Activated CD4-positive, CD25-positive, alpha-beta regulatory T cell treated with anti-CD3 and anti-CD28 coated beads, Interleukin-2, amount 50 U/mL, for 24 hours (primary cell): ENCODE results near the gene HOXD3.
A peak's percentile ranks its signal among the peaks of the same experiment; 100 is the strongest.

Experiments used
- ATAC-seq, 2 donors: fragments of 150-1000 bp; cut with Tn5 transposase; one replicate each; pipeline ENCODE4 v1.10.0; 2021; ENCODE audit warnings: mild to moderate bottlenecking in 1 of 2, moderate library complexity in 1 of 2

Gene HOXD3

DNA sequence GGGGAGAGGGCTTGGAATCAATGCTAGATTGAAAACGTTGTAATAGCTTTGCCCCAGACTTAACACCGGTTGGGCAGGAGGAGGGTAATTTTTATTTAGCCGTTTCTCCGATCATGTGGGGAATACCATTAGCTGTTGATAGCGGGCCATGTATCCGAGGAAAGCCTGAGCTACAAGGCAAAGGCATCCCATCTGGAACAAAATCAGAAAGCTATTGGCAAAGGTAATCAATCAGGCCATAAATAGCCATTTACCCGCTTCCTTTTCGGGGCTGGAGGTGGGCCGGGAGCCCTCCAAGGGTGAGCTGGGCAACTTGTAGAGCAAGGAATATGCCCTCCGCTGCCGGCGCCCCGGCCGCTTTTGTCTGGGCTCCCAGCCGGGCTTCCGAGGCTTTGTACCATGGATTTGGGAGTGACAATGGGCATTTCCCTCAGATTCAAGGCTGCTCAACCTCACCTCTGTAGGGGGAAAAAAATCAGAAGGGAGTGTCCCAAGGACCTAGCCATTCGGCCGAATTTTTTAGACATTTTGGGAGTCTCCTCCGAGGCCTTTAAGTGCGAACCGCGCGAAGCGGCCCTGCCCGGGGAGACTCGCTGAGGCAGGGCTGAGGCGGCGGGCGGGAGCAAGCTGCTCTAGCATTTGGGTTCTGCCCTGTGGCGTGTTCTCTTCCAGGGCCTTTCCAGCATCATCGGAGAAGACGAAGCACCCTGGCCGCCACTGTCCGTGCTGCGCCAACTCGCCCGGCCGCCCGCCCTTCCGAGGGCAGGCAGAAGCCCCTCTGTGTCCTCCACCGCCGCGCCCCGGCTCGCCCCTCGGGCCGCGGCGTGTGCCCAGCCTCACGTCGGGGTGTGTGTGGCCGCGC lies 35.7 kb upstream of the HOXD3 start:
- ATAC-seq = no peak

DNA sequence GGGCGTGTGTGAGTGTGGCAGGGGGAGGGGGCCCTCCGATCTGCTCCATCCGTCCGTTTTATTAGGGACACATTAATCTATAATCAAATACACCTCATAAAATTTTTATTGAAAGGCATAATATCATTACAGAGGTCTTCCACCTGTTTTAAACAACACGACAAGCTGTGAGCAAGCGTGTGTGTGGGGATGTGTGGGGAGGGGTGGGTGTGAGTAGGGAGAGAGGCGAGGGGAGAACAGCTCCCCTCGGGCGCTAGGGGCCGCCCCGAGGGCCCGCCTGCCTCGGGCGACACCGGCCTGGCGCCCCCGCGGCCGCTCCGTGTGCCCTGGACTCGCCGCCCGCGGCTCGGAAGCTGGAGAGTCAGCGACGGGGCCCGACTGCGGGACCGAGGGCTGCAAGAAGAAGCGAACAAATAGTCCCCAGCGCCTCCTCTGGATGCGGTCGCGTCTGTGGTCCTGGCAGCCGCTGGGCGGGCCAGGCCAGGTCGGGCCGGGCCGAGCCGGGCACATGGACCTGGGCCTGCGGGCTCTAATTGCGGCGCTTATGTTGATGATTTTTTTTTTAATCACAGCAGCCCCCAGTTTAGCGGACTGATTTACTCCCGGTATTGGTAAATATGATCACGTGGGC lies 34.9 kb upstream of the HOXD3 start:
- peak in 1 of 2 donors; percentile 25 for ATAC-seq

DNA sequence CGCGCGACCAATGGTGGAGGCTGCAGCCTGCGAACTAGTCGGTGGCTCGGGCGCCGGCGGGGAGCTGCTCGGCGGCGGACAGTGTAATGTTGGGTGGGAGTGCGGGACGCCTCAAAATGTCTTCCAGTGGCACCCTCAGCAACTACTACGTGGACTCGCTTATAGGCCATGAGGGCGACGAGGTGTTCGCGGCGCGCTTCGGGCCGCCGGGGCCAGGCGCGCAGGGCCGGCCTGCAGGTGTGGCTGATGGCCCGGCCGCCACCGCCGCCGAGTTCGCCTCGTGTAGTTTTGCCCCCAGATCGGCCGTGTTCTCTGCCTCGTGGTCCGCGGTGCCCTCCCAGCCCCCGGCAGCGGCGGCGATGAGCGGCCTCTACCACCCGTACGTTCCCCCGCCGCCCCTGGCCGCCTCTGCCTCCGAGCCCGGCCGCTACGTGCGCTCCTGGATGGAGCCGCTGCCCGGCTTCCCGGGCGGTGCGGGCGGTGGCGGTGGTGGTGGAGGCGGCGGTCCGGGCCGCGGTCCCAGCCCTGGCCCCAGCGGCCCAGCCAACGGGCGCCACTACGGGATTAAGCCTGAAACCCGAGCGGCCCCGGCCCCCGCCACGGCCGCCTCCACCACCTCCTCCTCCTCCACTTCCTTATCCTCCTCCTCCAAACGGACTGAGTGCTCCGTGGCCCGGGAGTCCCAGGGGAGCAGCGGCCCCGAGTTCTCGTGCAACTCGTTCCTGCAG lies 34.3 kb upstream of the HOXD3 start, which contains the start of gene HOXD9:
HOXD9 (plus strand) TSS at position 37 of the 728 bp plus-strand sequence; CDS start at position 87, 50 bp downstream.
- ATAC-seq = peak in 1 of 2 donors; percentile 21

DNA sequence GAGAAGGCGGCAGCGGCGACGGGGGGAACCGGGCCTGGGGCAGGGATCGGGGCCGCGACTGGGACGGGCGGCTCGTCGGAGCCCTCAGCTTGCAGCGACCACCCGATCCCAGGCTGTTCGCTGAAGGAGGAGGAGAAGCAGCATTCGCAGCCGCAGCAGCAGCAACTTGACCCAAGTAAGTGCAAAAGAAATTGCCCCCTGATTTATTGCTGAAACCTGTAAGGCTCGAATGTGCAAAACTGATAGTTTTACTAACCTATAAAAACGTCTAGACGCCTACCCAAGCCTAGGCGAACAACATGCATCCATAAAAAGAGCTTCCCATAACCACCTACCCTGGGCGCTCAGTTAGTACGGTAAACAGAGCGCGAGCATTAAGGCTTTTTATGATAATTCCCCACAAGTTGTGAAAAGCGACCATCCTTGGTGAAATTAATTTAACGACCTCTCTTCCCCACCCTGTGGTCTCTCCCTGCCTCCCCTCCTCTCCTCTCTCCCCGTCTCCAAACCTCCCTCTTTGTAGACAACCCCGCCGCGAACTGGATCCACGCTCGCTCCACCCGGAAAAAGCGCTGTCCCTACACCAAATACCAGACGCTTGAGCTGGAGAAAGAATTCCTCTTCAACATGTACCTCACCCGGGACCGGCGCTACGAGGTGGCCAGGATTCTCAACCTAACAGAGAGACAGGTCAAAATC lies 33.5 kb upstream of the HOXD3 start:
- no peak for ATAC-seq

DNA sequence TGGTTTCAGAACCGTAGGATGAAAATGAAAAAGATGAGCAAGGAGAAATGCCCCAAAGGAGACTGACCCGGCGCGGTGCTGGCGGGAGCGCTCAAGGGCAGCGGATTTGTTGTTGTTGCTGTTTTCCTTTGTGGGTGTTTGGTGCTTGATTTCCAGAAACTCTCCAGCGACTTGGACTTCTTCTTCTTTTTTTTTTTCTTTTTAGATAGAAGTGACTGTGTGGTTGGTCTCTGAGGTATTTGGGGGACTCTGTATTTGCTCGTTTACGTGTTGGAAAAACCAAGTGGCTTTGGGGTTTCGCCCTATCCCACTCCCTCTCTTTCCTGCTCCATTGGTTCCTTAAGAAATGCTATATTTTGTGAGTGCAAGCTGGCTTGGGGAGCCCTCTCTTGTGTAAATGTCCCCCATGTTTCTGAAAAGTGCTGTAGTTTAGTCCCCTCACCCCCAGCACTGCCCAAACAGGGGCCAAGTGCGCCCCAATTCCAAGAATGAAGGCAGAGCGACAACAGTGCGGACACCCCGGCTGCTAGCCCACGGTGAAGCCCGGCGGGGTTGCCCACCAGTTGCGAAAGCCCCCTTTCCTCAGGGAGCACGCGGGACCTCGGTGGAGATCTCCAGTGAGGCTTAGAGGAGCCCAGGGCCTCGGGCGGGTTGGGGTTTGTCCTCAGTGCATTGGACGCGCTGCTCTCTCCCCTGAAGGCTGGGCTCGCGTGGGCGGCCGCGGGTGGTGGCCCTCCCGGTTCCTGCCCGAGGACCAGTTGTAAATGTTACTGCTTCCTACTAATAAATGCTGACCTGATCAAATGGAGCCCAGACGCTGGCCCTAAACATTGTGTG lies 32.8 kb upstream of the HOXD3 start:
- ATAC-seq = no peak

DNA sequence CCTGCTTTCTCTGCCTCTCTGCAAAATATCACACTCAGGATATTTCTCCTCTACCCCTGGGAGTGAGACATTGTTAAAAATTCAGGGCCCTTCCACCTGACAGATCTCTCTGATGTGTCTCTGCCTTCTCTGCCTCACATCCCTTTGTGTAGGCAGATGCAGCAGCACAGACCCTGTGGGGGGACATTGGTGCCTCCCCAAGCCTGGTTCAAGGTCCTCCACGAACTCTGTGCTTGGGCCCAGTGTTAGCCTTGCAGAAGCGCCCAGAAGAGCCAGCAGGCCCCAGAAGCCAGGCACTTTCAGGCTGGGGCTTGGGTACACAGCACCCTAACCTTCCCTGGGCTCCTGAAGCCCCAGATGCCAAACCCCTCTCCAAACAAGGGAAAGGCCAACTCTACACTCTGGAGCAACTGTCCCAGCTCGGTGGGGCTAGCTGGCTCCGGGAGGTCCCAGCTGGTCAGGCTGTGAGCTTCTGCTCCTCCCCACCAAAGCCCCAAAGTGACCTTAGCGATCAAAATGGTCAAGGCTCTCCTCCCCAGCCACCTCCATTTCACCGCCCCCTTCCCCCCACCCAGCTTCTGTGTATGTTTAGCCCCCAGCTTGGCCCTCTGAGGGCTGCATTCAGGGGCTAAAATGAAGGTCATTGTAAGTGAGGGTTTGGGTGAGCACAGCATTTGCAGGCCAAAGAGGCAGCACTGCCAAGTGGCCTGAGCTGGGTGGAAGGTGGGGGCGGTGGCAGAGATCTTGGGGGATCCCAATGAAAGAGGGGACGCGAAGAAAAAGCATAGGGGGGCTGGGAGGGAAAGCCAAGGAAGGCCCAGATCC lies 31.9 kb upstream of the HOXD3 start:
- ATAC-seq = no peak

DNA sequence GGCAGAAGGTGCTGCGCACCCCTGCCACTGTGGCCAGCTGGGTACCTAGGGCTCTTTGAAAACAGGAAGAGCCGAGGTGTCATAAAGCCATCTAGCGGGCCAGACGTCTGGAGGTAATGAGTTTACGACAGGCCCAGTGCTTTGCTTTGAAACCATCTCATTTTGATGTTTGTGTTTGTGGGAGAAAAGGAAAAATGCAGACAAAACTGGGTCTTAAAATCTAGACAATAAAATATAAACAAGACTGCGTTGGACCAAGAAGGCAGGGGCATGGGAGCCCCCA lies 31.4 kb upstream of the HOXD3 start:
- ATAC-seq = no peak

DNA sequence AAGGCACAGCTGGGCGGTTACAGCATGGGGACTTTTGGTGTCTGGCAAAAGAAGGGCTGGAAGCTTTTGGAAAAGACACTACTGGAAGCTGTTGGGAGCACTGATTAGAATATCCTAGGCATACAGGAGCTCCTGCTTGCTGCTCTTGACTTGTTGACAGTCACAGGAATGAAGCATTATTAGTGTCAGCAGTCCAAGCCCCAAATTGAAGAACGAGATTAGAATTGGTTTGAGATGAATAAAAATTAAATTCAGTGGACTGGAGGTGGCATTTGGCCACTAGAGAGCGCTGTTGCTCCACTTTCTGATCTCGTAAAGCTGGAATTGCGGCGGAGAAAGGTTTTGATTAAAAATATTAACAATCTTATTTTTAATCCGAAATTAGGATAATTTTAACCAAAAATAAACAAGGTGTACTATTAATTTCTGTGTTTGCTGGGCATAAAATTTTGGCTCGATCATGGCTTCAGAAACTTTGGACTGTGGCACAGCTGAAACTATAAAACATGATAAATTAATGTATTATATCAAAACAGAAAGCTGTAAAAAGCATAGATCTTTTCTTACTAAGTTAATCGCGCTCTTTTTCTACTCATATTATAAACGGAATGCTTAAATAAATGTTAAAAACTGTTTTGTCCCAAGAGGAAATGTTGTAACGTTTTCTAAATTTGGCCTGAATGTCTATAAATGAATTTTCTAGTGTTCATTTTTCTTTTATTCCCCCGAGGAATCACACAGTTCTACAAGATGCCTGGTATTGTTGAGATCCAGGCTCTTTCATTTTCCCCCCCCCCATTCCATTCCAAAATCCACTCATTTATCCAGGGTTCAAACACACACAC lies 30.0 kb upstream of the HOXD3 start:
- ATAC-seq = no peak

DNA sequence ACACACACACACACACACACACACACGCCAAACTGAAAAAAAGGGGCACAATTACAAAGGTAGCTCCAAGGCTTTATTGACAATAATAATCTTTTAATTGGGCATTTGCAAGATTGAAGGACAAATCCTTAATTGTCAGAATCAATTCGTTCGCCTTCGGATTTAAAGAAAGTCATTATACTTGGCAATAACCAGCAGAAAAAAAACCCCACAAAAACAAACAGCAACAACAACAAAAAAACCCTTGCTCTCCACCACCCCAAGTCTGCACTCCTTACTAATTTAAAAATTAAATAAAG lies 29.4 kb upstream of the HOXD3 start:
- ATAC-seq = no peak

DNA sequence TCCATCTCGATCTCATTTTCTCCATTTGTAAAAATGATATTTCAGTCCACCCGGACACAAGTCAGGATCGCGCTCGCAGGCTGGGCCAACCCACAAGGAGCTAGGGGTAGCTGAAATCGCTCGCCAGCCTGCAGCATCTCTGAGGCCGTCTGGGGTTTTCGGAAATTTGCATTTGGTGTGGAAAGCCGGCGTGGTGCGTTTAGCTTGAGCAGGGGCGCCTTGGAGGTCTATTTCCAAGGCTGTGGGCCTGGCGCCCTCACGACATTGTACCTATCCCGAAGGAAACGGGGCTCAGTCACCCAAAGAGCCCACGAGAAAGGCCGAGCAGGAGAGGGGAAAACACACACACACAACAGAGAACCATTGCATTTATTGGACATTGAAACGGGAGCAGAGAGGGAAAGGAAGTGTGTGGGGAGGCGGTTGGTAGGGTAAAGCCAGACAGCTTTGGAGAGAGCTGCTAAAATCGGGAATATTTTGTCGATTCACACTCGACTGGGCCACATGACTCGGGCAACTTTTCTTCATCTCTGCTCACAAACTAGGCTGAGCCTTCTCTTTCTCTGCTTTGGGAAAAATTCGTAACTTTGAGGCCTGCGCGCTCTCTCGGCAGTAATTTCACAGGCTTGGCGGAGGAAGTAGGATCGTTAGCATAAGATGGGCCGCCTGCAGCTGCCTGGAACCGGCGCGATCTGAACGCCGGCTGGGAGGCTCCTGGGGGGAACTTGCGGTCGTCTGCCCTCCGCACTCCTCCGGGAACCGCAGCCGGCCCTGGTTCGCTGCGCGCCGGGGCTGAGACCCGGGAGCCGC lies 28.7 kb upstream of the HOXD3 start:
- no peak for ATAC-seq

DNA sequence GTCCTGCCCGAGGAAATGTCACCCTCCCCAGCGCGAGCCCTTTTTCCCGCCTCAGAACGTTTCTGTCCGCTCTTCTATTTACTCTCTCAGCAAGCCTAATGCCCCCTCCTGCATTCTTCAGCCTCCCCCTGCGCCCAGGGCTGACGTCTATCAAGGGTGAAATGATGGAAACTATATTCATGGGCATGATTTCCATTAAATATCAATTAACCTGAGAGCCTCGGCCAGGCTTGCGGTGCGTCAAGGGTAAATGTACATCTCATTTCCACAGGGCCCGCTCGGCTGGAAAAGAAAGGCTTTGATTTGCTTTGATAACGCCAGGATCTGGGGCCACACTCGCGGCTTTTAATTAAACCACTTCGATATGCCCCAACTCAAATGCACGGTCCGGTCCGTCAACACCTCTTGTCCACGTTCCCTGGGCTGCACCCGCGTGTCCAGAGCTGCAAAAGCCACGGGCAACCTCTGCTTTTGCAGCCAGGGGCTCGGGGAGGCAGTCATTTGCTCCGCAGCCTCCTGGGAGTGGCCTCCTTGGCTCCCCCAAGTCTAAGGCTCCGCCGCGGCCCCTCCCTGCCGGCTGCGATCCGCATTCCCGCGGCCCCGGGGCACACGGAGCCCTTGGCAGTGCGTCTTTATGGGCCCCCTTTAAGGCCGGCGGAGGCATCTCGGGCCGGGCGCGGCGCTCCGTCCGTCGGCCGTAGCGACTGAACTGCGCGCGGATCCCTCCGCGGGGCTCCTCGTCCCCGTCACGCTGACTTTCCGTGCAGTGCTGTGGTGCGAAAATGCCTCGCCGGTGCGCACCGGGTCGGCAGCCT lies 27.9 kb upstream of the HOXD3 start, which contains the start of gene HOXD8:
HOXD8 (plus strand) TSS at position 724 of the 815 bp plus-strand sequence. CDS start 662 bp downstream, outside the sequence.
- no peak for ATAC-seq

DNA sequence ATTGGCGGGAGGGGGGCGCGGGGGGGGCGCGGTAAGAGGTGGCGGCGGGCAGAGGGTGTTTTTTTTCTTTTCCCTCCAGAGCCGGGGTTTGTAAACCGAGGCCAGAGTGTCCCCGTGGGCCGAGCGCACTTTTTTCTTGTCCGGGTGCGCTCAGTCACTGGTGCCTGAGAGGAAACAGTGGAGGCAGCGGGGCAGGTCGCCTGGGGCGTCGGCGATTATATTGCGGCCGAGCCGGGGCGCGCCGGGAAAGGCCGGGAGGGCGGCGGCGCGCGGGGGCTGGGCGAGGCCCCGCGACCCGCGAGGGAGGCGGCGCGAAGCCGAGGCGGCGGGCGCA lies 27.3 kb upstream of the HOXD3 start:
- no peak for ATAC-seq

DNA sequence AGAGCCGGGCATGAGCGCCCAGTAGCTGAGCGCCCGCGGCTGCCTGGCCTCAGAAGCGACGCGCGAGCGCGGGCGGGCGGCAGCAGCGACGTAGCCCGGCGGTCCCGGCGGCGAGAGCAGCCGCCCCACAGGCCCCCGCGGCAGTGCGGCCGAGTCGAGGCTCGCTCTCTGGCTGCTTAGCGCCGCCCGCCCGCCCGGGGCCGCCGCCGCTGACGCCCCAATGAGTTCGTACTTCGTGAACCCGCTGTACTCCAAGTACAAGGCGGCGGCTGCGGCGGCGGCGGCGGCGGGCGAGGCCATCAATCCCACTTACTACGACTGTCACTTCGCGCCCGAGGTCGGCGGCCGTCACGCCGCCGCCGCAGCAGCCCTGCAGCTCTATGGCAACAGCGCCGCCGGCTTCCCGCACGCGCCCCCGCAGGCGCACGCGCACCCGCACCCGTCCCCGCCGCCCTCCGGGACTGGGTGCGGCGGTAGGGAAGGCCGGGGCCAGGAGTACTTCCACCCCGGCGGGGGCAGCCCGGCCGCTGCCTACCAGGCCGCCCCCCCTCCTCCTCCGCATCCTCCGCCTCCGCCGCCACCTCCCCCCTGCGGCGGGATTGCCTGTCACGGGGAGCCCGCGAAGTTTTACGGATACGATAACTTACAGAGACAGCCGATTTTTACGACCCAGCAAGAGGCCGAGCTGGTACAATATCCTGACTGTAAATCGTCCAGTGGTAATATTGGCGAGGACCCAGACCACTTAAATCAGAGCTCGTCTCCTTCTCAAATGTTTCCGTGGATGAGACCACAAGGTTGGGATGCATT lies 26.8 kb upstream of the HOXD3 start:
- peak in 1 of 2 donors; percentile 13 for ATAC-seq

DNA sequence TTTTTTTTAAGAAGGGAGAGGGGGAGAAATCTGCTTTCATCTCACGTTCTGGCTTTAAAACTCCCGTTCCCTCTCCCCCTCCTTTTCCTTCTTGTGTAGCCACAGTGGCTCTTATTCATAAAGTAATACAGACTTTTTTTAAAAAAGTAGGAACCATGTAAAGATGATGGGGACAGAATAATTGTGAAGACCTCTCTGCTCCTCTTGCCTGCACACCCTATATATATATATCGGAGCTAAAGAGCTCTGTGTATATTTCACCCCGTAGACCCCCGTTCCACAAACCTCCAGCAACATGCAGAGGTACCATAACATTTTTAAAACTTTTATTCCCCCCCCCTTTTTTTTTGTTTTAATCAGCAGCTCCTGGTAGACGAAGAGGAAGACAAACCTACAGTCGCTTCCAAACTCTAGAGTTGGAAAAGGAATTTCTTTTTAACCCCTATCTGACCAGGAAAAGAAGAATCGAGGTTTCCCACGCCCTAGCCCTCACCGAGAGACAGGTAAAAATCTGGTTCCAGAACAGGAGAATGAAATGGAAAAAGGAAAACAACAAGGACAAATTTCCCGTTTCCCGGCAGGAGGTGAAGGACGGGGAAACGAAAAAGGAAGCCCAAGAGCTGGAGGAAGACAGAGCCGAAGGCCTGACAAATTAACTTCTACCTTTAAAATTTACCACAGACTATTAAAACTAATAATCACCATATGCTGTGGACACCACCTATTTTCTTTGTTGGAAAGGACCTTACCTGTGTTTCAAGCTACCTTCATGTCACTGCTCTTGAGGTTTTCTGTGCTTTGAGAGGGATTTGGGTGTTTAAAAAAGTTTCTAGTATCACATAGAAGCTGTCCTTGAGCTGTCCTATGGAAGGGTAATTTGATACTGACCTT lies 25.9 kb upstream of the HOXD3 start:
- no peak for ATAC-seq

DNA sequence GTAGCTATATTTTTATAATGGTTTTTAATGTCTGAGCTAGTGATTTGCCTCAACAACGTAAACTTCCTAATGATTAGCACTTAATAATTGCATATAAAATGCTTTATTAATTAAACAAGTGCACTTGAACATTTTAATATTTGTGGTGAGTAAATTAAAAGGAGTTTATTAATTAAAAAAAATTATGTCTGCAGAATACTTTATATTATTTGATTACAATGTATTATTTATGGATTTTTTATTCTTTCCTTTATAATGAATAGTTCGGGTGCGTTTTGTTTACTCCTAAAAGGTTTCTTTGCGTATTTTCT lies 25.3 kb upstream of the HOXD3 start:
- no peak for ATAC-seq

DNA sequence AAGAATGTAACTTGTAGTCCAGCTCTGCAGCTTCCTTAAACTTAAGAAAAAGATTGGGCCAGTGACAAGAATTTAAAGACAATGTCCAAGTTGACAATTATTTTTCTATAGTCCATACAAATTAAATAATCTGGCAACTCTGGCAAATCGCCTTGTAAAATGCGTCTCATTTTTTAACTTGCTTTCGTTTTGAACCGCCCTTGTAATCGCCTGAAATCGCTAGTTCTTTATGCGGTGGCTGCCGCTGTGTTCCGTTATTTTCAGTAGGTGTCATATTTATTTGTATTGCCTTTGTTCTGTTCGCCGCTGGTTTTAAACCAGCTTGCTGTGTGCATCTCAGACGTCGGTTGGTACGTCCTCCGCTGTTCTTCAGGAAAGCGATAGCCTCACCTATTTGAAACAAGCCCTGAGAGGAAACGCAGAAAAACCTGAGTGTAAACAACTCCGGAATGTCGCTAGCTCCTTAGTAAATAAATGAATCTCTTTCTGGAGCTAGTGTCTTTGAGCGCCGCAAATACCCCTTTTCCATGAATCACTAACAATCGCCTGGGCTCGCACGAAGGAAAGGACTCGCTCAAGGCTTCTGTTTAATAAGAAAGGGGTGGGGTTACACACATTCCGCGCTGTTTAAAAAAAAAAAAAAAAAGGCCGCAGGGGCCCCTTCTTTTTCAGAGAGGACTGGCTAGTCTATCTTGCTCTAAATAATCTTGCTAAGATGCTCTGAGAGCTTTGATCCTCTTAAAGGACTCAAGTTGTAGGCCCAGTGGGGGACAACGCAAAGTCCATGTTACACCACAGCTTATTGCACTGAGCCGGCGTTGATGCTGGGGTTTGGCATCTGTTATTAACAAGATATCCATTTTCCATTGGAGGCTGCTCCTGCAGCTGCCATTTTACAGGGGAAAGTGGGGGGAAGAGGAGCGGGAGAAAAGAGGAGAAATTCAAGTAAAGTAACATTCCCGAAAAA lies 24.6 kb upstream of the HOXD3 start:
- no peak for ATAC-seq
